Measurements from ENCODE around the gene C1orf159.
A peak's percentile ranks its signal among the peaks of the same experiment; 100 is the strongest.
"Not testable (repeated sequence)": the region's sequence is repeated elsewhere in the genome, so short reads cannot be mapped to it uniquely, and the experiment has no call there.

Gene C1orf159

GRCh38 chr1:1063945-1064831 is 51.7 kb downstream of the C1orf159 start:
- DNase-seq = peak; percentile 39 to 60

DNA sequence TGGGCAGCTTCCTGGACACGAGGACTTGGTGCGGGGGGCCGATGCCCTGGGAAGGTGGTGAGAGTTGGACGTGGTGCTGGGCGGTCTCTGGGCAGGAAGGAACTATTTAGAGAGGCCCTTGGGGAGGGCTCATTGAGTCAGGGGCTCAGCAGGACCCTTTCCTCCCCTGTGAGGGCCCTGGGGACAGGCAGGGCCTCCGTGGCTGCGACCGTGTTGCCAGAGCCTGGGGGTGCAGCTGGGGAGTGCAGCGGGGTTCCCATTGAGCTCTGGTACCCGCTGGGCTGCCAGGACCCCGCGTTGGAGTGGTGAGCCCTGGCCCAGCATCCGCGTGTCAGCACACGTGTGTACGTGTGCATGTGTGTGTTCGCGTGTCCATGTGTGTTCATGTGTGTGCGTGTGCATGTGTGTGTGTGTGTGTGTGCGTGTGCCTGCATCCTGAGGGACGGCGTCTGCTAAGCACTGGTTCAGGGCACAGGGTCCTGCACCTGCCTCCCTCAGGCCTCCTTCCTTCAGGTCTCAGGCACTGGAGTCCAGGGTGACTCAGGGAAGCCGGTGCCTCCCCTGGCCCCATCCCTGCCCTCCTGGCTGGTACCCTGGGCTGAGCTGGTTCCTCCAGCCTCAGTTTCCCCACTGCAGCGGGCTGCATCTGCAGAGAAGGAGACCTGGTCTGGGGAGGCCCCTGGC is 52.5 kb downstream of the C1orf159 start:
- DNase-seq = no peak

- DNase-seq = no peak
Observed at GRCh38 chr1:1062348-1063163, 53.3 kb downstream of the C1orf159 start.

DNA sequence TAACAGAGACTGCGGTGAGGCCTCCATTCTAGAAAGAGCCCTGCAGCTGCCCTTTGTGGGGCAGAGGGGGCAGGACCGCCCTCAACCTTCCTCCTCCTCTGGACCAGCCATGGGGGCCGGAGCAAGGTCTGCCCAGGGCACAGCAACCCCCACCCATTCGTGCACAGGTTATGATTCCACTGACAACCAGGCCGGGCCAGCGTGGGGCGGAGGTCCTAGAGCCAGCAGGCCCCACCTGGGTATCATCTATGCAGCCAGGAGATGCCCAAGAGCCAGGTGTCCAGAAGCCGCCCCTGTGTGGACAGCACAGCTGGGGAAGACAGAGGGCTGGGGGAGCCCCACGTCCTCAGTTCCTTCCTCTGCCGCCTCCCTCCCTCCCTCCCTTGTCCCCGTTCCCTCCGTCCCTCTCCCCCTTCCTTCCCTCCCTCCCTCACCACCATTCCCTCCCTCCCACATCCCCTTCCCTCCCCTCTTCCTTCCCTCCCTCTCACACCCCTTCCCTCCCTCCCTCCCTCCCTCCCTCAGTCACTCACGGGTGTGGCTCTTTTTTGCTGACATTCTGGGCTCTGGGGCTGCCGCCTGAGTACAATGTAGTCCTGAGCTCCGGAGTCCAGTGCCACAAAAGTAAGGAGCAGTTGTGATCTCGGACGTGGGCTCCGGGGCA is 54.1 kb downstream of the C1orf159 start:
- no peak for DNase-seq

- DNase-seq = no peak
Observed at GRCh38 chr1:1060281-1061000, 55.4 kb downstream of the C1orf159 start.

GRCh38 chr1:1059494-1060280 is 56.2 kb downstream of the C1orf159 start:
- DNase-seq = peak; percentile 40 to 54

- DNase-seq = peak; percentile 29 to 33
Observed at GRCh38 chr1:1058921-1059493, 56.9 kb downstream of the C1orf159 start.

- no peak for DNase-seq
Observed at GRCh38 chr1:1058088-1058905, 57.6 kb downstream of the C1orf159 start.

DNA sequence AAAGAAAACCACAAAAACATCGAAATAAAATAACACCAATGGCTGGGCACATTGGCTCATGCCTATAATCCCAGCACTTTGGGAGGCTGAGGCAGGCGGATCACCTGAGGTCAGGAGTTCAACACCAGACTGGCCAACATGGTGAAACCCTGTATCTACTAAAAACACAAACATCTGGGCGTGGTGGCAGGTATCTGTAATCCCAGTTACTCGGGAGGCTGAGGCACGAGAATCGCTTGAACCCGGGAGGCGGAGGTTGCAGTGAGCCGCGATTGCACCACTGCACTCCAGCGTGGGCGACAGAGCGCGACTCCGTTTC is 58.2 kb downstream of the C1orf159 start:
- not testable (repeated sequence) for DNase-seq

DNA sequence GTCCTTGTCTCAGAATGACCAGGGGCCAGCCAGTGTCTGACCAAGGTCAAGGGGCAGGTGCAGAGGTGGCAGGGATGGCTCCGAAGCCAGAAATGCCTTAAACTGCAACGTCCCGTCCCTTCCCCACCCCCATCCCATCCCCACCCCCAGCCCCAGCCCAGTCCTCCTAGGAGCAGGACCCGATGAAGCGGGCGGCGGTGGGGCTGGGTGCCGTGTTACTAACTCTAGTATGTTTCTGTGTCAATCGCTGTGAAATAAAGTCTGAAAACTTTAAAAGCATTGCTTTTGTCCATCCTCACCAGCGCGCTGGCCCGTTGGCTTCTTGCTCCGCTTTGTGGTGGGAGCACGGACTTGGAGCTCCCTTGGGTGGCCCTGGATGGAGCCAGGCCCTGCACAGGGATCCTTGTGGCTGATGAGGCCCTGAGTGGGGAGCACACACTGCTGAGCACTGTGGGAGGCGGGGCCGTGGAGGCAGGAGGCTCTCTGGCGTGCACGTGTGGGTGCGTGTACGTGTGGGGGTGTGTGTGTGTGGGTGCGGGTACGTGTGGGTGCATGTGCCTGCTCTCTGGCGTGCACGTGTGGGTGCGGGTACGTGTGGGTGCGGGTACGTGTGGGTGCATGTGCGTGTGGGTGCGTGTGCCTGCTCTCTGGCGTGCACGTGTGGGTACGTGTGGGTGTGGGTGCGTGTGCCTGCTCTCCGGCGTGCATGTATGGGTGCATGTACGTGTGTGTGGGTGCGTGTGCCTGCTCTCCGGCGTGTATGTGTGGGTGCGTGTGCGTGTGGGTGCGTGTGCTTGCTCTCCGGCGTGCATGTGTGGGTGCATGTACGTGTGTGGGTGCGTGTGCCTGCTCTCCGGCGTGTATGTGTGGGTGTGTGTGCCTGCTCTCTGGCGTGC is 59.8 kb downstream of the C1orf159 start:
- no peak for DNase-seq

- no peak for DNase-seq
Observed at GRCh38 chr1:1054971-1055370, 60.9 kb downstream of the C1orf159 start.

GRCh38 chr1:1054099-1054700 is 61.7 kb downstream of the C1orf159 start:
- no peak for DNase-seq

DNA sequence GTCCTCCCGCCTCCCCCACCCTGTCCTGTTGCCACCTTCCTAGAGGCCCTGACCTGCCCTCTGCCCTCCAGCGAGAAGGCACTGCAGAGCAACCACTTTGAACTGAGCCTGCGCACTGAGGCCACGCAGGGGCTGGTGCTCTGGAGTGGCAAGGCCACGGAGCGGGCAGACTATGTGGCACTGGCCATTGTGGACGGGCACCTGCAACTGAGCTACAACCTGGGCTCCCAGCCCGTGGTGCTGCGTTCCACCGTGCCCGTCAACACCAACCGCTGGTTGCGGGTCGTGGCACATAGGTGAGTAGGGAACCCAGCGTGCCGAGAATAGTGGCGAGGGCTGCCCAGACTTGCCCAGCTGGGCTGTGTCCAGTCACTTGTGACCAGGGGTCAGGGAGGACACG is 62.2 kb downstream of the C1orf159 start:
- DNase-seq = no peak

DNA sequence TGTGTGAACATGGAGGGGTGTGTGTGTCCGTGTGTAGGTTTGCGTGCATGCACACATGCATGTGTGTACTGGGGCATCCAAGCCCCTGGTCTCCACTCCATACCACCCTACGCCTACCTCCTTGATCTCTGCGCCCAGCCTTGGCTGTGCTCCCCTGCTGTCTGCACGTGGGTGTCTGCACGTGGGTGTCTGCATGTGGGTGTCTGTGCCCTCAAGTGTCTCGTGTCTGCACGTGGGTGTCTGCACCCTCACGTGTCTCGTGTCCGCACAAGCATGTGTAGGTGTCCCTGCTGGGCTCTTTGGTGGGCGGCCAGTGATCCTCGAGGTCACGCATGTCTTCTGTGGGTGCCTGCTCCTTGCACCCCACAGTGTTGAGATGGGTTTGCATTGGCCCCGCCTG is 62.9 kb downstream of the C1orf159 start:
- no peak for DNase-seq

DNA sequence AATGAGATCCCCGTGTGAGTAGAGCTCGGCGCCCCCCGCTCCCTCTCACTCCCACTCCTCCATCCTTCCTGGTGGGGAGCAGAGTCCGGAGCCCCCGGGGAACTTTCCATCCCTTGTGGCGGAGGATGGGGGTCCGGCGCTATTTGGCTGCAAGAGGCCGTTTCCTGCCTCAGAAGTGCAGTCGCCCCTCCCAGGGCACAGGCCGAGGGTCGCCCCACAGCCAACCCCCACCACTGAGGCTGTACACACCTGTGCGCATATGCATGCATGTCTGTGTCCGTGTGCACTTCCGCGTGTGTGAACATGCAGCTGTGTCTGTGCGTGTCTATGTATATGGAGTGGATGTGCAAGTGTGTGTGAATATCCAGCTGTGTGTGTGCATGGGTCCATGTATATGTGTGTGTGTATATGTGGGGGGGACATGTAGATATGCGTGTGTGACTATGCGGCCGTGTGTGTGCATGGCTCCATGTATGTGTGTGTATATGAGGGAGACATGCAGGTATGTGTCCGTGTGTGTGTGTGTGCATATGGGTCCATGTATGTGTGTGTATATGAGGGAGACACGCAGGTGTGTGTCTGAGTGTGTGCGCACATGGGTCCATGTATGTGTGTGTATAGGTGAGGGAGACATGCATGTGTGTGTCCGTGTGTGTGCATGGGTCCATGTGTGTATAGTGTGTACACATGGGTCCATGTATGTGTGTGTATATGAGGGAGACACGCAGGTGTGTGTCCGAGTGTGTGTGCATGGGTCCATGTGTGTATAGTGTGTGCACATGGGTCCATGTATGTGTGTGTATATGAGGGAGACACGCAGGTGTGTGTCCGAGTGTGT is 63.7 kb downstream of the C1orf159 start:
- no peak for DNase-seq

DNA sequence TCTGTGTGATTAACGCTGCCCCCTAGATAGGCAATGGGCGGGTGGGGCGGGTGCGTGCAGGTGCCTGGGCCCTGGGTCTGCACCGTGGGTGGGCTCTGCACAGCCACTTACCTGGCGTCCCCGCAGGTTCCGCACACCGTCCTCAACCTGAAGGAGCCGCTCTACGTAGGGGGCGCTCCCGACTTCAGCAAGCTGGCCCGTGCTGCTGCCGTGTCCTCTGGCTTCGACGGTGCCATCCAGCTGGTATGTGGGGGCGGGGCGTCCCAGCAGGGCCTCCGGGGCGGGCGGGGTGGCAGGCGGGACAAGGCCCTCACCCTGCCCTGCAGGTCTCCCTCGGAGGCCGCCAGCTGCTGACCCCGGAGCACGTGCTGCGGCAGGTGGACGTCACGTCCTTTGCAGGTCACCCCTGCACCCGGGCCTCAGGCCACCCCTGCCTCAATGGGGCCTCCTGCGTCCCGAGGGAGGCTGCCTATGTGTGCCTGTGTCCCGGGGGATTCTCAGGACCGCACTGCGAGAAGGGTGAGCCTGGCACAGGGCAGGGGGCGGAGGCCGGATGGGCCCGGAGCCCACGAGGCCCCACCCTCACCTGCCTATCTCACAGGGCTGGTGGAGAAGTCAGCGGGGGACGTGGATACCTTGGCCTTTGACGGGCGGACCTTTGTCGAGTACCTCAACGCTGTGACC is 64.6 kb downstream of the C1orf159 start:
- DNase-seq = no peak

DNA sequence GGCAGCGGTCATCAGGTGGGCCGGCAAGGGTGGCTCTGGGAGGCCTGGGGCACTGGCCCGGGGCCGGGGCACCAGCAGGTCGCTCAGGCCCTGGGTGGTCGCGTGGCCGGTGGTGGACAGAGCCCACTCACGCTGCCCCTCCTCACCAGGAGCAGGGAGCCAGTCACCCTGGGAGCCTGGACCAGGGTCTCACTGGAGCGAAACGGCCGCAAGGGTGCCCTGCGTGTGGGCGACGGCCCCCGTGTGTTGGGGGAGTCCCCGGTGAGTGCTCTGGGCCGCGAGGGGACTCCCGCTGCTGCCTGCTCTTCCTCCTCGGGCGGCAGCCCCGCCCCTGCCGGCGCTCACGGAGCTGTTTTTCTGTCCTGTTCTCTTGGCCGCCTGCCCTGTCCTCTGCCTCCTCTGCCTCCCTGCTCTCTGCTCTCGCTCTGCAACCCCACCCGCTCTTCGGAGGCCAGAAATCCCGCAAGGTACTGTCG is 65.3 kb downstream of the C1orf159 start:
- DNase-seq = no peak

Data from SHP77 (cell line).